Caco-2 (cell line): ENCODE results near the gene ABCA5. TPM values are rescaled to one million over a fixed set of nuclear protein-coding genes. Genes with fewer than 3 reads are reported as not detected.

Experiments
- BruUV-seq: library from RNA; stranded (reverse); fragments of 400-500 nt; replicated peaks from 2 replicates; lab custom pipeline; 2021; lab: Mats Ljungman, UMichigan
- CTCF ChIA-PET: fragments of 300-600 bp; sonication (Branson Sonifier 250); formaldehyde crosslinking; loops from one replicate; lab custom pipeline; 2022; ENCODE audit warnings: antibody characterized with exemption; lab: Charles Lee
- POLR2A ChIA-PET: fragments of 300-600 bp; sonication (Branson Sonifier 250); formaldehyde crosslinking; loops from one replicate; lab custom pipeline; 2022; ENCODE audit warnings: antibody characterized with exemption; lab: Charles Lee
- DNase-seq, 2 experiments: peaks; one replicate each; pipeline versions ENCODE4 v3.0.0 to v3.0.0-alpha.2; 2020 to 2022
- H3K27me3 ChIP-seq: replicated peaks from 2 replicates; pipeline ENCODE4 v1.6.0; 2011; ENCODE audit warnings: low read length; ENCODE audit not compliant: control insufficient read depth, insufficient read depth
- H3K36me3 ChIP-seq: 2 replicates; pipeline ENCODE4 v1.5.1; 2011; ENCODE audit warnings: low read length; ENCODE audit not compliant: control insufficient read depth, insufficient read depth
- H3K4me1 ChIP-seq: fragments of 250-450 bp; sonication (Bioruptor Pico); 2 replicates; pipeline ENCODE4 v1.5.1; 2020; ENCODE audit warnings: mild to moderate bottlenecking
- H3K4me3 ChIP-seq: 2 replicates; pipeline ENCODE4 v1.5.1; 2011; ENCODE audit warnings: low read depth, mild to moderate bottlenecking, control low read depth, low read length
- H3K9me3 ChIP-seq: fragments of 250-450 bp; sonication (Bioruptor Pico); 2 replicates; pipeline ENCODE4 v1.5.1; 2020; ENCODE audit warnings: mild to moderate bottlenecking, moderate library complexity
- H3K27ac Mint-ChIP-seq: one replicate; pipeline ENCODE4 v1.8.0; 2022; ENCODE audit warnings: mixed read lengths; ENCODE audit not compliant: unreplicated experiment
- H3K27me3 Mint-ChIP-seq: one replicate; pipeline ENCODE4 v1.8.0; 2022; ENCODE audit warnings: mixed read lengths; ENCODE audit not compliant: insufficient read depth, unreplicated experiment
- H3K36me3 Mint-ChIP-seq: one replicate; pipeline ENCODE4 v1.8.0; 2022; ENCODE audit warnings: mild to moderate bottlenecking, mixed read lengths; ENCODE audit not compliant: insufficient read depth, unreplicated experiment
- H3K4me1 Mint-ChIP-seq: one replicate; pipeline ENCODE4 v1.8.0; 2022; ENCODE audit warnings: low read depth, mixed read lengths; ENCODE audit not compliant: unreplicated experiment
- H3K4me3 Mint-ChIP-seq: one replicate; pipeline ENCODE4 v1.8.0; 2022; ENCODE audit warnings: mild to moderate bottlenecking, moderate library complexity, mixed read lengths; ENCODE audit not compliant: unreplicated experiment
- H3K9me3 Mint-ChIP-seq: one replicate; pipeline ENCODE4 v1.8.0; 2022; ENCODE audit warnings: mixed read lengths; ENCODE audit not compliant: unreplicated experiment
- CTCF ChIP-seq, 2 experiments: fragments of 200-600 bp in 1 of 2; IDR thresholded peaks; 1 replicate in 1 of 2; 2 replicates in 1 of 2; pipeline versions ENCODE4 v1.5.1 to v1.8.0; 2011 to 2022; ENCODE audit warnings: antibody characterized with exemption in 1 of 2, control low read depth in 1 of 2, inconsistent platforms in 1 of 2, low read depth in 1 of 2, low read length in 1 of 2, mild to moderate bottlenecking in 1 of 2, moderate library complexity in 1 of 2; ENCODE audit not compliant: insufficient read depth in 1 of 2, severe bottlenecking in 1 of 2, unreplicated experiment in 1 of 2
- intact Hi-C: fragments of 100-400 bp; cut with micrococcal nuclease; formaldehyde crosslinking; loops from one replicate; pipeline ENCODE4 v1.10.0; 2022; ENCODE audit not compliant: unreplicated experiment
- total RNA-seq: library from RNA; stranded (reverse); gene quantifications from 2 replicates; pipeline ENCODE4 v1.2.3, GENCODE V29; 2022

Gene ABCA5
- total RNA-seq, 1 experiment from 2014 or later: 11.0 TPM

- no peaks in the 10 kb centered on the region for H3K9me3 Mint-ChIP-seq
- CTCF ChIA-PET: no interaction called here
These were observed 6.6 kb downstream of the ABCA5 start for GRCh38 chr17:69320210-69320907.

GRCh38 chr17:69317625-69318024 lies 9.3 kb downstream of the ABCA5 start:
- Histone ChIP-seq H3K36me3 (no peaks in the 10 kb centered on the region), H3K4me3 (no peak overlapping the region), H3K4me1 (no peaks in the 10 kb centered on the region; the same call in 1 of the 2 replicates), H3K9me3 (no peaks in the 10 kb centered on the region), H3K27me3 (no peaks in the 10 kb centered on the region)
- no TSS peak for BruUV-seq
- DNase-seq: no peak
- CTCF ChIA-PET: no interaction called here
- POLR2A ChIA-PET: no interaction called here
- no peak overlapping the region for H3K27ac Mint-ChIP-seq
- no peak for TF ChIP-seq CTCF (IDR thresholded peaks at IDR 0.05; ENCODE audit: insufficient read depth in 1 of 2, low read depth in 1 of 2, low read length in 1 of 2, severe bottlenecking in 1 of 2, unreplicated experiment in 1 of 2)
- no peaks in the 10 kb centered on the region for H3K4me1 Mint-ChIP-seq
- H3K4me3 Mint-ChIP-seq: no peak overlapping the region
- no peaks in the 10 kb centered on the region for H3K36me3 Mint-ChIP-seq
- H3K27me3 Mint-ChIP-seq: no peaks in the 10 kb centered on the region
- intact Hi-C loops: no loop called here
- no peaks in the 10 kb centered on the region for H3K9me3 Mint-ChIP-seq

More at GRCh38 chr17:69320210-69320907, 6.6 kb downstream of the ABCA5 start:
- no peaks in the 10 kb centered on the region for H3K36me3 ChIP-seq
- DNase-seq: no peak
- no peaks in the 10 kb centered on the region for H3K27me3 Mint-ChIP-seq
- POLR2A ChIA-PET: no interaction called here
- no TSS peak for BruUV-seq
- no peak overlapping the region for H3K4me3 ChIP-seq
- H3K27ac Mint-ChIP-seq: no peak overlapping the region
- intact Hi-C loops: no loop called here
- TF ChIP-seq CTCF (IDR thresholded peaks at IDR 0.05; ENCODE audit: insufficient read depth in 1 of 2, low read depth in 1 of 2, low read length in 1 of 2, severe bottlenecking in 1 of 2, unreplicated experiment in 1 of 2): no peak
- H3K27me3 ChIP-seq: no peaks in the 10 kb centered on the region
- peaks cover 2% of the 10 kb centered on the region for H3K4me1 ChIP-seq
- no peaks in the 10 kb centered on the region for H3K9me3 ChIP-seq
- H3K4me3 Mint-ChIP-seq: no peak overlapping the region
- H3K36me3 Mint-ChIP-seq: no peaks in the 10 kb centered on the region
- no peaks in the 10 kb centered on the region for H3K4me1 Mint-ChIP-seq

GRCh38 chr17:69314246-69315065 lies 12.5 kb downstream of the ABCA5 start:
- no peaks in the 10 kb centered on the region for H3K9me3 Mint-ChIP-seq
- no peak for DNase-seq
- Histone ChIP-seq H3K27me3 (no peaks in the 10 kb centered on the region), H3K4me3 (no peak overlapping the region), H3K36me3 (no peaks in the 10 kb centered on the region), H3K9me3 (no peaks in the 10 kb centered on the region), H3K4me1 (no peaks in the 10 kb centered on the region)
- intact Hi-C loops: no loop called here
- H3K4me3 Mint-ChIP-seq: no peak overlapping the region
- TF ChIP-seq CTCF (IDR thresholded peaks at IDR 0.05; ENCODE audit: insufficient read depth in 1 of 2, low read depth in 1 of 2, low read length in 1 of 2, severe bottlenecking in 1 of 2, unreplicated experiment in 1 of 2): no peak
- no peaks in the 10 kb centered on the region for H3K36me3 Mint-ChIP-seq
- no peak overlapping the region for H3K27ac Mint-ChIP-seq
- no TSS peak for BruUV-seq
- H3K27me3 Mint-ChIP-seq: no peaks in the 10 kb centered on the region
- H3K4me1 Mint-ChIP-seq: no peaks in the 10 kb centered on the region
- POLR2A ChIA-PET: no interaction called here
- CTCF ChIA-PET: interaction anchor here (1.1 kb wide), 1 partner anchor 12 kb away, joined by 3 read pairs; no protein-coding TSS in a partner anchor
